ENCODE results near the gene CERCAM.

CERCAM gene

DNA sequence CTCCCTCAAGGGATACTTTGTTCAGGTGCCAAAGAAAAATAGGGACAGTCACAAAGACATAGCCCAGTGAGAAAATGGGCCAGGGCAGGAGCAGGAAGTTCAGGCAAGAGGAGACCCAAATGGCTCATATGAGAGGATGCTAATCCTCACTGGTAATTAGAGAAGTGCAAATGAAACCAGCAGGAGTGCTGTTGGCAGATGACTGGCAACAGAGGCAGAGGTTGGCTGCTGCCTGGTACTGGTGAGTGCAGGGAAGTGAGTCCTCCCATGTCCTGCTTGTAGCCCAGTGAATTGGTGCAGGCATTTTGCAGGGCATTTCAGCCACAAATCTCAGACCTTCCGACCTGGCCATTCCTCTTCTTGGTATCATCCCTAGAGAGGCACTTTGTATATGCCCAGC is 58.6 kb downstream of the CERCAM start:
- no peak overlapping the region for H3K4me3 ChIP-seq (ENCODE audit: low read depth, low read length)
- in situ Hi-C loops (cut with HindIII; ENCODE audit: low sequenced_read_pairs) = no loop called here
- no peak for DNase-seq (ENCODE audit: low read depth, low spot score)
- TF ChIP-seq, protein P1, sequence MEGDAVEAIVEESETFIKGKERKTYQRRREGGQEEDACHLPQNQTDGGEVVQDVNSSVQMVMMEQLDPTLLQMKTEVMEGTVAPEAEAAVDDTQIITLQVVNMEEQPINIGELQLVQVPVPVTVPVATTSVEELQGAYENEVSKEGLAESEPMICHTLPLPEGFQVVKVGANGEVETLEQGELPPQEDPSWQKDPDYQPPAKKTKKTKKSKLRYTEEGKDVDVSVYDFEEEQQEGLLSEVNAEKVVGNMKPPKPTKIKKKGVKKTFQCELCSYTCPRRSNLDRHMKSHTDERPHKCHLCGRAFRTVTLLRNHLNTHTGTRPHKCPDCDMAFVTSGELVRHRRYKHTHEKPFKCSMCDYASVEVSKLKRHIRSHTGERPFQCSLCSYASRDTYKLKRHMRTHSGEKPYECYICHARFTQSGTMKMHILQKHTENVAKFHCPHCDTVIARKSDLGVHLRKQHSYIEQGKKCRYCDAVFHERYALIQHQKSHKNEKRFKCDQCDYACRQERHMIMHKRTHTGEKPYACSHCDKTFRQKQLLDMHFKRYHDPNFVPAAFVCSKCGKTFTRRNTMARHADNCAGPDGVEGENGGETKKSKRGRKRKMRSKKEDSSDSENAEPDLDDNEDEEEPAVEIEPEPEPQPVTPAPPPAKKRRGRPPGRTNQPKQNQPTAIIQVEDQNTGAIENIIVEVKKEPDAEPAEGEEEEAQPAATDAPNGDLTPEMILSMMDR (IDR thresholded peaks at IDR 0.05; ENCODE audit: low read depth, low read length) = no peak

DNA sequence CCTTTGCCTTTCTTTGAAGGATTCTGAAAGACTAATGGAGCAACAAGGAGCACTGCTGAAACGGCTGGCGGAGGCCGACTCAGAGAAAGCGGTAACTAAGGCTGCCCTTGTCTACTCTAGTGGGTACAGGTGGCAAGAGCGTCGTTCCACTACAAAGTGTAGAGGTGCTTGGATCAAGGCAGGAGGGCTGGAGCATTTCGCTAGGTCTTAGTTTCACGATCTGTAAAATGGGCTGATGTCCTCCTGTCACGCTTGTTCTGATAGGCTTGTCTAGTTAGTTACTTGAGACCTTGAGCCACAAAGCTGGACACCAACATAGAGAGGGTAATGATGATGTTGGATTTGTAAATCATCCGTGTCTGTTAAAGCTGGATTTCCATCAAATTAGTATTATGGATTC is 60.9 kb downstream of the CERCAM start:
- no peak overlapping the region for H3K4me3 ChIP-seq (ENCODE audit: low read depth, low read length)
- no peak for DNase-seq (ENCODE audit: low read depth, low spot score)
- in situ Hi-C loops (cut with HindIII; ENCODE audit: low sequenced_read_pairs) = no loop called here
- TF ChIP-seq, protein P1 (IDR thresholded peaks at IDR 0.05; ENCODE audit: low read depth, low read length) = no peak

- no peak overlapping the region for H3K4me3 ChIP-seq (ENCODE audit: low read depth, low read length)
- TF ChIP-seq, protein P1 (IDR thresholded peaks at IDR 0.05; ENCODE audit: low read depth, low read length) = no peak
- no peak for DNase-seq (ENCODE audit: low read depth, low spot score)
- in situ Hi-C loops (cut with HindIII; ENCODE audit: low sequenced_read_pairs) = no loop called here
These were observed 61.5 kb downstream of the CERCAM start for GRCh38 chr9:128482186-128482585.

DNA sequence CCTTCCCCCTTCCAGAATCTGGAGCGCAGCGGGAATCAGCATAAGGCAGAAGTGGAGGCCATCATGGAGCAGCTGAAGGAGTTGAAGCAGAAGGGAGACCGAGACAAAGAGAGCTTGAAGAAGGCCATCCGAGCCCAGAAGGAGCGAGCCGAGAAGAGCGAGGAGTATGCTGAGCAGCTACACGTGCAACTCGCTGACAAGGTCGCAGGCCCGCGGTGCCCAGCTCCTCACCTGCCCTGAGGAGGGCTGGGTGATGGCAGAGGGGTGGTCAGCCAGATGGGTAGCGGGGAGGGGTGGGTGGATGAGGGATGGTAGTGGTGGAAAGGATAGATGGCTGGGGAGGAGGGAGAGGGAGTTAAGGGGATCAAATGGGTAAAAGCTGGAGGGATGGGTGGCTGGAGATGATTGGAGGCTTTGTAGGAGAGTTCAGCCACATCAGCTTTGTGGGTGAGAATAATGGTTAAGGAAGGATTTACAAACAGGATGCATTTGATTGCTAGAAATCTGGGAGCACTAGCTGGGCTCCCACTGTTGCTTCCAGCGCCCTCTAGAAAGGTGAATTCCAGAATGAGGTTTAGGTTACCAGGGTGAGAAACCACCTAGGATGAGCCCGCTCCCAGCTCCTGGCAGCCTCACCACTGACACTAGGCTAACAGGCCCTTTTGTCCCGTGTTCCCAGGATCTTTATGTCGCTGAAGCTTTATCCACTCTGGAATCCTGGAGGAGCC is 64.2 kb downstream of the CERCAM start:
- in situ Hi-C loops (cut with HindIII; ENCODE audit: low sequenced_read_pairs) = no loop called here
- H3K4me3 ChIP-seq (ENCODE audit: low read depth, low read length) = no peak overlapping the region
- TF ChIP-seq, protein P1 (IDR thresholded peaks at IDR 0.05; ENCODE audit: low read depth, low read length) = no peak
- DNase-seq (ENCODE audit: low read depth, low spot score) = no peak

DNA sequence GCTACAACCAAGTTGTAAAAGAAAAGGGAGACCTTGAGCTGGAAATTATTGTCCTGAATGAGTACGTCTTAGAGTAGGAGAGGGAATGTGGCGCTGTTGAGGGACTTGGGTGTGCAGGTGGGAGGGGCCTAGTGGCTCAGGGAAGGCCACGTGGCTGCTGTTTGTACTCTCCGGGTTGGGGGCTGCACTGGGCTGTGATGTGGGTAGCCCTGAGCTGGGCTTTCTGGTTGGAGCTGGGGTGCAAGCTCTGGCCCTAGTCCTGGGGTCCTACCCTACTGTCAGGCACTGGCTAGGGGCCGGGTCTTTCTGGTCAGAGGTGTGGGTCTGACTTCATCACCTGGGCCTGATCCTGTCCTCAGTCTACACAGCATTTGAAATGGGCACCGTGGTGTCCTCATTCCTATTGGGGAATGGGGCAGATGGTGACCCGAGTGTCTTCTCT is 64.8 kb downstream of the CERCAM start:
- no peak overlapping the region for H3K4me3 ChIP-seq (ENCODE audit: low read depth, low read length)
- TF ChIP-seq, protein P1 (IDR thresholded peaks at IDR 0.05; ENCODE audit: low read depth, low read length) = no peak
- in situ Hi-C loops (cut with HindIII; ENCODE audit: low sequenced_read_pairs) = no loop called here
- no peak for DNase-seq (ENCODE audit: low read depth, low spot score)

DNA sequence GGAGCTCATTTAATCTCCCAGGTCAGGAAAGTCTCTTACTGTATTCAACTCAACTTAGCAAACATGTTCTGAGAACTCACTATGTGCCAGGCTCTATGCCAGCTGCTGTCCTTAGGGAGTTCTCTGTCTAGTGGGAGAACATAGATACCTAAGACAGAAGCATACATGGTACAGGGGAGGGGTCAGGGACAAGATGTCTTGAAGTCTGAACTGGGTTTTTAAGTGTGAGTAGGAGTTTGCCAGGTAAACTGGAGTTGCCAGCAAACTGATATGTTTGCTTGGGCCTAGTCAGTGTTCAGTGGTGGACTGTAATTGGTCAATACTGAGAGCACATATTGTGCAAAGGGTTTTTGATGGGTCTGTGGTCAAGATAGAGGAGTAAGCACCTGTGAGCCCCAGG is 65.5 kb downstream of the CERCAM start:
- TF ChIP-seq, protein P1 (IDR thresholded peaks at IDR 0.05; ENCODE audit: low read depth, low read length) = no peak
- DNase-seq (ENCODE audit: low read depth, low spot score) = no peak
- H3K4me3 ChIP-seq (ENCODE audit: low read depth, low read length) = no peak overlapping the region
- in situ Hi-C loops (cut with HindIII; ENCODE audit: low sequenced_read_pairs) = no loop called here
